GM23248 (cell line): ENCODE data around the gene GTF2H3. TPM values are rescaled to one million over a fixed set of nuclear protein-coding genes. Genes with fewer than 3 reads are reported as not detected.

Experiments
- DNase-seq: peaks from one replicate; pipeline ENCODE4 v3.0.0-alpha.2; 2015
- H2AFZ ChIP-seq: fragments of 200-600 bp; sonication (generic); 2 replicates; pipeline ENCODE4 v1.6.1; 2016; ENCODE audit warnings: antibody characterized with exemption
- H3F3A ChIP-seq: fragments of 200-600 bp; sonication (generic); 2 replicates; pipeline ENCODE4 v1.6.1; 2016; ENCODE audit warnings: mild to moderate bottlenecking, antibody characterized with exemption, mixed run types; ENCODE audit not compliant: insufficient read depth
- H3K27ac ChIP-seq: fragments of 200-600 bp; sonication (generic); 2 replicates; pipeline ENCODE4 v1.5.1; 2016; ENCODE audit warnings: mild to moderate bottlenecking
- H3K27me3 ChIP-seq: fragments of 200-600 bp; sonication (generic); replicated peaks from 2 replicates; pipeline ENCODE4 v1.6.1; 2016; ENCODE audit warnings: mild to moderate bottlenecking; ENCODE audit not compliant: insufficient read depth
- H3K36me3 ChIP-seq: fragments of 200-600 bp; sonication (generic); 2 replicates; pipeline ENCODE4 v1.6.1; 2016; ENCODE audit warnings: low read depth, mild to moderate bottlenecking
- H3K4me1 ChIP-seq: fragments of 200-600 bp; sonication (generic); 2 replicates; pipeline ENCODE4 v1.6.1; 2016; ENCODE audit warnings: mild to moderate bottlenecking; ENCODE audit not compliant: insufficient read depth
- H3K4me2 ChIP-seq: fragments of 200-600 bp; sonication (generic); one replicate; pipeline ENCODE4 v1.6.1; 2016; ENCODE audit warnings: mild to moderate bottlenecking; ENCODE audit not compliant: unreplicated experiment
- H3K4me3 ChIP-seq: fragments of 200-600 bp; sonication (generic); 2 replicates; pipeline ENCODE4 v1.5.1; 2016; ENCODE audit warnings: mild to moderate bottlenecking
- H3K79me2 ChIP-seq: fragments of 200-600 bp; sonication (generic); 2 replicates; pipeline ENCODE4 v1.6.1; 2016; ENCODE audit warnings: mild to moderate bottlenecking; ENCODE audit not compliant: insufficient read depth
- H3K9ac ChIP-seq: fragments of 200-600 bp; sonication (generic); 2 replicates; pipeline ENCODE4 v1.6.1; 2016; ENCODE audit warnings: mild to moderate bottlenecking
- H3K9me2 ChIP-seq: fragments of 200-600 bp; sonication (generic); 2 replicates; pipeline ENCODE4 v1.6.1; 2016; ENCODE audit warnings: mixed run types, mild to moderate bottlenecking, moderate library complexity; ENCODE audit not compliant: insufficient read depth
- H3K9me3 ChIP-seq: fragments of 200-600 bp; sonication (generic); one replicate; pipeline ENCODE4 v1.6.1; 2017; ENCODE audit warnings: low read depth
- H4K20me1 ChIP-seq: fragments of 200-600 bp; sonication (generic); 2 replicates; pipeline ENCODE4 v1.6.0; 2016; ENCODE audit not compliant: insufficient read depth
- EZH2 ChIP-seq: fragments of 200-600 bp; sonication (generic); IDR thresholded peaks from 2 replicates; pipeline ENCODE4 v1.6.1; 2018; ENCODE audit warnings: antibody characterized with exemption, mild to moderate bottlenecking; ENCODE audit not compliant: insufficient read depth, poor library complexity, severe bottlenecking
- EZH2phosphoT487 ChIP-seq: fragments of 200-600 bp; sonication (generic); IDR thresholded peaks from 2 replicates; pipeline ENCODE4 v1.6.1; 2018; ENCODE audit warnings: antibody characterized with exemption, moderate library complexity, mild to moderate bottlenecking, low read depth; ENCODE audit not compliant: insufficient read depth
- WGBS, 2 experiments: methylation state at CpG; one replicate each; pipeline ENCODE4 v1.1.6; 2015 to 2017; ENCODE audit warnings: low lambda C conversion rate in 2 of 2, low coverage in 1 of 2; ENCODE audit errors: missing lambda C conversion rate in 2 of 2; 5-methylcytosine and 5-hydroxymethylcytosine counted together
- in situ Hi-C: fragments of 300-500 bp; cut with MboI; formaldehyde crosslinking; loops from 2 replicates; pipeline ENCODE4 v1.15.0; 2020
- polyA plus RNA-seq: library from polyadenylated mRNA; unstranded; fragments of >200 nt; fragmentation: Nextera tagmentation; extraction: Ambion mirVana; gene quantifications from 2 replicates; pipeline ENCODE4 v1.2.1, GENCODE V29; 2016
- total RNA-seq: library from RNA; depleted of rRNA; stranded (reverse); fragments of >200 nt; shearing (Covaris generic); gene quantifications from 2 replicates; pipeline ENCODE4 v1.2.3, GENCODE V29; 2014

Gene GTF2H3
- total and polyA plus RNA-seq, 2 experiments from 2014 or later = 24.2 to 38.7 TPM

DNA sequence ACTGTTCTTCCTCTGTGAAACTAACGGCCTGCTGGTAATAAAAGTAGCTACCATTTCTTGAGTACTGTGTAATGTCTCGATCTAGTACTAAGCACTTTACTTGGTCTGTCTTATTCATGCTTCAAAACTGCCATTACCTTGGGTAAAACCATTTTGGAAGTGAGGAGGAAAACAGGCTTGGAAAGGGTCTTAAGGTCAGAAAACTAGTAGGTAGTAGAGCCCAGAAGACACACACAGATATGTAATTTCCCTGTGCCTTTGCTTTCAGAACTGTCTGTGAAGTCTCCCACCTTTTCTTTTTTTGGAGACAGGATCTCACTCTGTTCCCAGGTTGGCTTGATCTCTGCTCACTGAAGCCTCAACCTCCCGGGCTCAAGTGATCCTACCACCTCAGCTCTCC, 35.1 kb upstream of the GTF2H3 start:
- peaks cover 45% of the 10 kb centered on the region for H3K36me3 ChIP-seq
- in situ Hi-C loops = no loop called here
- 94 to 96% methylated on average over 3 of the region's 3 CpGs for WGBS, 2 experiments

DNA sequence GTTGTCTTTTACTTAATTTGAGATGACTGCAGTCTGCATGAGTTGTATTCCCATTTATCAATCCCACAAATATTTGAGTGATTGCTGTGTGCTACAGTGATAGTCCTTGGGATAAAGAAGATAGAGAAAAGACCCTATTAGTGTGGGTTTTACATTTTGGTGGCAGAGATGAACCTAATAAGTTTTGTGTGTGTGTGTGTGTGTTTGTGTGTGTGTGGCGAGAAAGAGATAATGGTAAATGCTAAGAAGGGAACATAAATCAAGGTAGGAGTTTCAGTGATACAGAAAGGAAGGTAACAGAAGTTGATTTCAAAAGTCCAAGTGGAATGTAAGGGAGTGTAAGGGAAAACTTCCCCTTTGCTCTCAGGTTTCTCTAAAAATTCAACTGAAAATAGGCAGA, 34.3 kb upstream of the GTF2H3 start:
- H3K4me1 ChIP-seq = peaks cover 4% of the 10 kb centered on the region
- no peak overlapping the region for H2AFZ ChIP-seq
- H3K4me2 ChIP-seq = no peak overlapping the region
- no peak overlapping the region for H3K9ac ChIP-seq
- peaks cover 45% of the 10 kb centered on the region for H3K36me3 ChIP-seq
- H3F3A ChIP-seq = peaks cover 53% of the 10 kb centered on the region
- TF ChIP-seq EZH2 = no peak
- TF ChIP-seq EZH2phosphoT487 = no peak
- in situ Hi-C loops = no loop called here
- peaks cover 86% of the 10 kb centered on the region for H3K79me2 ChIP-seq
- no peaks in the 10 kb centered on the region for H3K27me3 ChIP-seq
- no peaks in the 10 kb centered on the region for H3K9me2 ChIP-seq
- 88 to 97% methylated on average over 1 of the region's 1 CpG for WGBS, 2 experiments
- no peaks in the 10 kb centered on the region for H3K9me3 ChIP-seq
- no peak overlapping the region for H3K4me3 ChIP-seq
- H3K27ac ChIP-seq = no peak overlapping the region
- H4K20me1 ChIP-seq = no peaks in the 10 kb centered on the region
- DNase-seq = no peak

More for the DNA sequence above, 35.1 kb upstream of the GTF2H3 start:
- DNase-seq = no peak
- Histone ChIP-seq H3K9me2 (no peaks in the 10 kb centered on the region), H3K27me3 (no peaks in the 10 kb centered on the region), H3K4me2 (no peak overlapping the region), H4K20me1 (no peaks in the 10 kb centered on the region), H3K4me3 (no peak overlapping the region), H3K9ac (no peak overlapping the region), H3K27ac (no peak overlapping the region), H3K79me2 (peaks cover 86% of the 10 kb centered on the region), H3F3A (peaks cover 53% of the 10 kb centered on the region), H3K9me3 (no peaks in the 10 kb centered on the region), H3K4me1 (peaks cover 4% of the 10 kb centered on the region), H2AFZ (no peak overlapping the region)
- TF ChIP-seq EZH2phosphoT487 (no peak), EZH2 (no peak)

DNA sequence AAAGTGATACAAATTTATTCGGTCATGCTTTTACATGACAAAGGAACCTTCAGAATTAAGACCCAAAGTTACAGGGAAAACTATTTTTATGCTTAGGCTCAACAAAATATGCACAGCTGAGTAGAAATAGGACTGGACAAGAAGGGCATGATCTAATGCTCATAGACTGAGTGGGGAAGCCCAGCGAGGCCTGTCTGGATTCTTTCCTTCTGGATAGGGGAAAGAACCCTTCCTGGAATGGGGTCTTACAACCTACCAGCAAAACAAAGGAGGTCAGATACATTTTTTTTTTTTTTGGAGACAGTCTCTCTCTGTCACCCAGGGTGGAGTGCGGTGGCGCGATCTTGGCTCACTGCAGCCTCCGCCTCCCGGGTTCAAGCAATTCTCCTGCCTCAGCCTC, 33.9 kb upstream of the GTF2H3 start:
- peaks cover 53% of the 10 kb centered on the region for H3F3A ChIP-seq
- TF ChIP-seq EZH2phosphoT487 (no peak), EZH2 (no peak)
- H3K27ac ChIP-seq = no peak overlapping the region
- H3K27me3 ChIP-seq = no peaks in the 10 kb centered on the region
- in situ Hi-C loops = no loop called here
- no peak overlapping the region for H3K4me2 ChIP-seq
- H3K9me3 ChIP-seq = no peaks in the 10 kb centered on the region
- no peak overlapping the region for H2AFZ ChIP-seq
- WGBS, 2 experiments = 90 to 95% methylated on average over 7 of the region's 7 CpGs
- no peak for DNase-seq
- no peak overlapping the region for H3K9ac ChIP-seq
- H3K4me3 ChIP-seq = no peak overlapping the region
- H3K36me3 ChIP-seq = peaks cover 45% of the 10 kb centered on the region
- H3K79me2 ChIP-seq = peaks cover 86% of the 10 kb centered on the region
- H4K20me1 ChIP-seq = no peaks in the 10 kb centered on the region
- H3K4me1 ChIP-seq = peaks cover 4% of the 10 kb centered on the region
- no peaks in the 10 kb centered on the region for H3K9me2 ChIP-seq

DNA sequence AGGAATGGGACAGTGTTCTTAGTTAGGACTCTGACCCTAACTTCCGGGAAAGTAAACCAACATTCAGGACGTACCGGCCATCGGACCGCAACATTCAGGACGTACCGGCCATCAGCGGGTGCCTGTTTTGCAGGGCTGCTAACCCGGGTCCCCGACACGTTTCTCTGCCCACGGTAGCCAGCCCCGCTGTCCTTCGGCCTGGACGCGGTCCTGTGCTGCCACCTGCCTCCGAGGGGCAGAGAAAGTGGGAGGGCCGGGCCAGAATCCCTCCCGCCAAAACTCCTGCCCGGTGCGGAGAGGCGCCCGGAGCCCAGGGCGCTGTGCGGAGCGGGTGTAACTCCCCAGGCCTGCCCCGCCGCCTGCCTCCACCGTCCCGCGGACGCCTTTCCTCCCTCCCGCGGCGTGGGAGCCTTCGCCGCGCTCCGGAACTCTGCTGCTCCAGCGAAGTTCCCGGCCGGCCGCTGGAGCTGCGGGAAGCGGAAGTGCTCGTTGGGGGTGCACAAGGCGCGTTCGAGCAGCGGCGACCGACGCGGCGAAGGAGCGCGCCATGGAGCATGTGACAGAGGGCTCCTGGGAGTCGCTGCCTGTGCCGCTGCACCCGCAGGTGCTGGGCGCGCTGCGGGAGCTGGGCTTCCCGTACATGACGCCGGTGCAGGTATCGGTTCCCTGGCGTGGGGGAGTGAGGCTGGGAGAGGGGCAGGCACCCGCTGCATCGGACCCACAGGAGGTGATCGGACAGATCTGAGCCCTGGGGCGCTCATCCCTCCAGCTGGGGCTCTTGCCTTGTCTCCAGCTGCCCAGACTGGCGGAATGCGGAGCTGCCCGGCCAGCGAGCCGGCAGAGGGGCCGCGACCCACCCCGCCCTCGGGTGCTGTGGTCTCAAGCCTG, 31.8 kb upstream of the GTF2H3 start, which contains the start of gene DDX55:
DDX55 (plus strand) TSS at position 498 of the 888 bp plus-strand sequence; CDS start at position 548, 50 bp downstream.
- H3K27me3 ChIP-seq = no peaks in the 10 kb centered on the region
- peaks cover 4% of the 10 kb centered on the region for H3K4me1 ChIP-seq
- H3K9ac ChIP-seq = peak within 1 kb of the TSS; percentile 94
- peak; percentile 94 for DNase-seq
- 1 to 2% methylated on average over 72 to 73 of the region's 81 CpGs for whole genome bisulfite sequencing, 2 experiments
- H4K20me1 ChIP-seq = no peaks in the 10 kb centered on the region
- in situ Hi-C loops = no loop called here
- peaks cover 86% of the 10 kb centered on the region for H3K79me2 ChIP-seq
- peak within 1 kb of the TSS; percentile 100 for H3K4me2 ChIP-seq
- H3K4me3 ChIP-seq = peak within 1 kb of the TSS; percentile 98
- peak within 1 kb of the TSS; percentile 92 for H2AFZ ChIP-seq
- H3K9me3 ChIP-seq = no peaks in the 10 kb centered on the region
- H3K9me2 ChIP-seq = no peaks in the 10 kb centered on the region
- peak within 1 kb of the TSS; percentile 81 for H3K27ac ChIP-seq
- no peak for TF ChIP-seq EZH2phosphoT487
- TF ChIP-seq EZH2 = no peak
- H3F3A ChIP-seq = peaks cover 35% of the 10 kb centered on the region
- H3K36me3 ChIP-seq = peaks cover 27% of the 10 kb centered on the region
